Measurements from ENCODE around the gene ZNF436.

DNA sequence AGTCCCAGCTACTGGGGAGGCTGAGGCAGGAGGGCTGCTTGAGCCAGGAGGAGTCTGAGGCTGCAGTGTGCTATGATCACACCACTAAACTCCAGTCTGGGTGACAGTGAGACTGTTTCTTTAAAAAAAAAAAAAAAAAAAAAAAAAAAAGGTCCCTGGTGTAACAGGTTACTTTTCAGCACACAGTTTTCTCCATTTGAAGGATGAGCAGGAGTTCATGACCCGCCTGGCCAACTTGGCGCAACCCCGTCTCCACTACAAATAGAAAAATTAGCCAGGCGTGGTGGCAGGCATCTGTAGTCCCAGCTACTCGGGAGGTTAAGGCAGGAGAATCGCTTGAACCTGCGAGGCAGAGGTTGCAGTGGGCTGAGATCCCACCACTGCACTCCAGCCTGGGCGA, 37.9 kb downstream of the ZNF436 start:
- TF ChIP-seq CTCF (IDR thresholded peaks at IDR 0.05), result no peak
- TF ChIP-seq POLR2A (IDR thresholded peaks at IDR 0.05), result no peak
